PC-3 (cell line): ENCODE measurements around the gene TBX5. TPM values are rescaled to one million over a fixed set of nuclear protein-coding genes. Genes with fewer than 3 reads are reported as not detected.

Source experiments
- ATAC-seq: fragments of 200-7000 bp; cut with Tn5 transposase; 2 replicates; pipeline ENCODE4 v1.9.1; 2020; ENCODE audit warnings: mild to moderate bottlenecking, moderate library complexity
- BruUV-seq: library from RNA; stranded (reverse); fragments of 400-500 nt; replicated peaks from 2 replicates; lab custom pipeline; 2021; lab: Mats Ljungman, UMichigan
- CTCF ChIA-PET: fragments of 300-600 bp; sonication (Branson Sonifier 250); formaldehyde crosslinking; loops from one replicate; lab custom pipeline; 2022; ENCODE audit warnings: antibody characterized with exemption; lab: Charles Lee
- POLR2A ChIA-PET: fragments of 300-600 bp; sonication (Branson Sonifier 250); formaldehyde crosslinking; loops from one replicate; lab custom pipeline; 2022; ENCODE audit warnings: antibody characterized with exemption; ENCODE audit not compliant: unreplicated experiment; lab: Charles Lee
- DNase-seq: peaks from one replicate; pipeline ENCODE4 v3.0.0-alpha.2; 2015
- H2AFZ ChIP-seq: fragments of 300-600 bp; sonication (generic); 2 replicates; pipeline ENCODE4 v1.6.0; 2016; ENCODE audit warnings: antibody characterized with exemption, low read length
- H3F3A ChIP-seq: fragments of 300-600 bp; sonication (generic); one replicate; pipeline ENCODE4 v1.6.0; 2017; ENCODE audit warnings: antibody characterized with exemption, low read length, control low read depth, mild to moderate bottlenecking; ENCODE audit not compliant: unreplicated experiment
- H3K27ac ChIP-seq: fragments of 300-600 bp; sonication (generic); 2 replicates; pipeline ENCODE4 v1.5.1; 2016; ENCODE audit warnings: mild to moderate bottlenecking, low read length
- H3K27me3 ChIP-seq: fragments of 300-600 bp; sonication (generic); 2 replicates; pipeline ENCODE4 v1.6.1; 2016; ENCODE audit warnings: low read length, mixed read lengths
- H3K36me3 ChIP-seq: fragments of 300-600 bp; sonication (generic); 2 replicates; pipeline ENCODE4 v1.6.1; 2016; ENCODE audit warnings: low read depth, mixed run types, low read length, mixed read lengths
- H3K4me1 ChIP-seq: fragments of 300-600 bp; sonication (generic); 2 replicates; pipeline ENCODE4 v1.5.1; 2016; ENCODE audit warnings: low read length; ENCODE audit not compliant: insufficient read depth
- H3K4me2 ChIP-seq: fragments of 300-600 bp; sonication (generic); 2 replicates; pipeline ENCODE4 v1.6.0; 2016; ENCODE audit warnings: low read length
- H3K4me3 ChIP-seq: fragments of 300-600 bp; sonication (generic); 2 replicates; pipeline ENCODE4 v1.5.1; 2016; ENCODE audit warnings: mild to moderate bottlenecking, low read length, mixed read lengths
- H3K79me2 ChIP-seq: fragments of 300-600 bp; sonication (generic); 2 replicates; pipeline ENCODE4 v1.6.1; 2017; ENCODE audit warnings: low read length, mixed read lengths
- H3K9ac ChIP-seq: fragments of 300-600 bp; sonication (generic); 2 replicates; pipeline ENCODE4 v1.6.0; 2016; ENCODE audit warnings: mild to moderate bottlenecking, low read length
- H3K9me2 ChIP-seq: fragments of 300-600 bp; sonication (generic); replicated peaks from 2 replicates; pipeline ENCODE4 v1.6.1; 2016; ENCODE audit warnings: mixed run types, low read length, mixed read lengths
- H3K9me3 ChIP-seq: fragments of 300-600 bp; sonication (generic); 2 replicates; pipeline ENCODE4 v1.6.1; 2016; ENCODE audit warnings: low read length, mixed read lengths
- H4K20me1 ChIP-seq: fragments of 300-600 bp; sonication (generic); 2 replicates; pipeline ENCODE4 v1.6.1; 2016; ENCODE audit warnings: low read length, mixed read lengths
- CTCF ChIP-seq: fragments of 300-600 bp; sonication (generic); conservative IDR thresholded peaks from 2 replicates; pipeline ENCODE4 v1.5.1; 2017; ENCODE audit warnings: antibody characterized with exemption, low read depth, mild to moderate bottlenecking, low read length
- EZH2 ChIP-seq: fragments of 300-600 bp; sonication (generic); IDR thresholded peaks from one replicate; pipeline ENCODE4 v1.6.1; 2017; ENCODE audit warnings: antibody characterized with exemption, mild to moderate bottlenecking, low read length; ENCODE audit not compliant: unreplicated experiment
- EZH2phosphoT487 ChIP-seq: fragments of 300-600 bp; sonication (generic); IDR thresholded peaks from 2 replicates; pipeline ENCODE4 v1.6.1; 2018; ENCODE audit warnings: mild to moderate bottlenecking, antibody characterized with exemption, low read length, borderline replicate concordance
- intact Hi-C: fragments of 100-400 bp; cut with micrococcal nuclease; formaldehyde crosslinking; loops from 2 replicates; pipeline ENCODE4 v1.9.0; 2023
- total RNA-seq: library from RNA; depleted of rRNA; stranded (reverse); fragments of >200 nt; gene quantifications from 2 replicates; pipeline ENCODE4 v1.2.3, GENCODE V29; 2014

TBX5 gene
- total RNA-seq, 1 experiment from 2014 or later: not detected

- H2AFZ ChIP-seq: no peak overlapping the region
- H3K4me2 ChIP-seq: no peak overlapping the region
- H3K79me2 ChIP-seq: no peaks in the 10 kb centered on the region
- H3F3A ChIP-seq: no peaks in the 10 kb centered on the region
- H3K9ac ChIP-seq: no peak overlapping the region
- ChIA-PET POLR2A (no interaction called here), CTCF (no interaction called here)
- intact Hi-C loops: no loop called here
- H4K20me1 ChIP-seq: no peaks in the 10 kb centered on the region
- H3K4me3 ChIP-seq: no peak overlapping the region
- BruUV-seq: no TSS peak
- DNase-seq (no peak), ATAC-seq (no peak)
- H3K36me3 ChIP-seq: no peaks in the 10 kb centered on the region
- H3K9me2 ChIP-seq: no peaks in the 10 kb centered on the region
- no peaks in the 10 kb centered on the region for H3K9me3 ChIP-seq
- TF ChIP-seq EZH2phosphoT487: no peak
- TF ChIP-seq CTCF: no peak
- TF ChIP-seq EZH2: no peak
- no peaks in the 10 kb centered on the region for H3K4me1 ChIP-seq
- H3K27me3 ChIP-seq: peaks cover 100% of the 10 kb centered on the region
- no peak overlapping the region for H3K27ac ChIP-seq
Measured at GRCh38 chr12:114444422-114445279, 38.7 kb upstream of the TBX5 start.

GRCh38 chr12:114443607-114444421, 37.9 kb upstream of the TBX5 start:
- no peaks in the 10 kb centered on the region for H3K9me2 ChIP-seq
- ATAC-seq (no peak), DNase-seq (no peak)
- H3K9ac ChIP-seq: no peak overlapping the region
- no peaks in the 10 kb centered on the region for H4K20me1 ChIP-seq
- no peaks in the 10 kb centered on the region for H3K79me2 ChIP-seq
- no peak overlapping the region for H3K4me3 ChIP-seq
- H3K36me3 ChIP-seq: no peaks in the 10 kb centered on the region
- no peaks in the 10 kb centered on the region for H3K9me3 ChIP-seq
- no peaks in the 10 kb centered on the region for H3K4me1 ChIP-seq
- TF ChIP-seq CTCF (no peak), EZH2 (no peak), EZH2phosphoT487 (no peak)
- H3K4me2 ChIP-seq: no peak overlapping the region
- no peaks in the 10 kb centered on the region for H3F3A ChIP-seq
- no peak overlapping the region for H2AFZ ChIP-seq
- no peak overlapping the region for H3K27ac ChIP-seq
- H3K27me3 ChIP-seq: peaks cover 99% of the 10 kb centered on the region
- ChIA-PET POLR2A (no interaction called here), CTCF (no interaction called here)
- intact Hi-C loops: no loop called here
- BruUV-seq: no TSS peak
